ENCODE data around the gene GABARAP. TPM values are rescaled to one million over a fixed set of nuclear protein-coding genes. Genes with fewer than 3 reads are reported as not detected.

GABARAP gene
- total and polyA plus RNA-seq, 2 donors: 245 to 846 TPM

- Histone ChIP-seq H3K4me1 (ENCODE audit: control insufficient read depth in 2 of 2, insufficient read depth in 2 of 2, low read length in 2 of 2) (no peaks in the 10 kb centered on the region), H3K36me3 (ENCODE audit: control insufficient read depth in 2 of 2, insufficient read depth in 2 of 2, low read length in 1 of 2) (peaks cover 49 to 60% of the 10 kb centered on the region in 2 donors), H3K4me3 (ENCODE audit: low read length in 2 of 2) (no peak overlapping the region), H3K27ac (ENCODE audit: low read depth in 1 of 2, low read length in 1 of 2) (no peak overlapping the region), H3K9me3 (ENCODE audit: control insufficient read depth in 2 of 2, insufficient read depth in 1 of 2, low read length in 1 of 2) (no peaks in the 10 kb centered on the region), H3K27me3 (ENCODE audit: control insufficient read depth in 2 of 2, insufficient read depth in 1 of 2, low read length in 1 of 2) (no peaks in the 10 kb centered on the region)
- no peak for DNase-seq (ENCODE audit: low read depth in 6 of 9, low spot score in 9 of 9)
- 97% methylated on average over 12 of the region's 12 CpGs for WGBS
Measured at GRCh38 chr17:7195971-7196370, 46.3 kb downstream of the GABARAP start.

DNA sequence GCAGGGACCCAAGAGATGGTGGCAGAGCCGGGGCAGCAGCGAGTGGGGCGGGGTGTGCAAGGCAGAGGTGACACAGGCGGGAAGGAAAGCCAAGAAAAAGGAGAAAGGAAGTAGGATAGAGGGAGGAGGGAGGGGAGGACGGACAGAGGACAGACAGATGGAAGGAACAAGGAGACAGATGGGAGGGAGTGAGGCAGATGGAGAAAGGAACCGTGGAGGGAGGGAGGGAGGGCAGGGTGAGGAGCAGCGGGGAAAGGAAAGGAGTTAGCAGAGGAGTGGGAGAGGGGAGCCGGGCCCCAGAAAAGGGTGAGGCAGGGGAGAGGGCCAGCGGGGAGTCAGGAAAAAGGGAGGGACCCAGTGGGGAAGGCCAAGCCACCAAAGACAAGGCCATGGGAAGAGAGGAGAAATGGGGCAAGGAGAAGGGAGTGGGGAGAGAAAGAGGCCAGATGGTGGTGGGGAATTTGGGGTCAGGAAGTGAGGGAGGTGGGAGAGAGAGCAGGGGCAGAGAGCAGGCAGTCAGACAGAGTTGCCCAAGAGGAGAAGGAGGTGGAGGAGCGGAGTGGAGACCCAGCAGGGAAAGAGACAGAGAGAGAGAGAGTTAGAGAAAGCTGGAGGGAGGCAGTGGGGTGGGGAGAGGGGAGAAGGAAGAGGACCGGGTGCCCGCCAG is 49.8 kb downstream of the GABARAP start:
- H3K4me1 ChIP-seq (ENCODE audit: control insufficient read depth in 2 of 2, insufficient read depth in 2 of 2, low read length in 2 of 2): no peaks in the 10 kb centered on the region
- H3K9me3 ChIP-seq (ENCODE audit: control insufficient read depth in 2 of 2, insufficient read depth in 1 of 2, low read length in 1 of 2): no peaks in the 10 kb centered on the region
- 95% methylated on average over 12 of the region's 12 CpGs for WGBS
- no peak overlapping the region for H3K4me3 ChIP-seq (ENCODE audit: low read length in 2 of 2)
- no peak for DNase-seq (ENCODE audit: low read depth in 6 of 9, low spot score in 9 of 9)
- H3K36me3 ChIP-seq (ENCODE audit: control insufficient read depth in 2 of 2, insufficient read depth in 2 of 2, low read length in 1 of 2): peaks cover 58 to 65% of the 10 kb centered on the region in 2 donors
- H3K27ac ChIP-seq (ENCODE audit: low read depth in 1 of 2, low read length in 1 of 2): no peak overlapping the region
- H3K27me3 ChIP-seq (ENCODE audit: control insufficient read depth in 2 of 2, insufficient read depth in 1 of 2, low read length in 1 of 2): no peaks in the 10 kb centered on the region

- Histone ChIP-seq H3K9me3 (ENCODE audit: control insufficient read depth in 2 of 2, insufficient read depth in 1 of 2, low read length in 1 of 2) (no peaks in the 10 kb centered on the region), H3K27me3 (ENCODE audit: control insufficient read depth in 2 of 2, insufficient read depth in 1 of 2, low read length in 1 of 2) (no peaks in the 10 kb centered on the region), H3K4me3 (ENCODE audit: low read length in 2 of 2) (no peak overlapping the region), H3K27ac (ENCODE audit: low read depth in 1 of 2, low read length in 1 of 2) (no peak overlapping the region), H3K36me3 (ENCODE audit: control insufficient read depth in 2 of 2, insufficient read depth in 2 of 2, low read length in 1 of 2) (peaks cover 54 to 62% of the 10 kb centered on the region in 2 donors), H3K4me1 (ENCODE audit: control insufficient read depth in 2 of 2, insufficient read depth in 2 of 2, low read length in 2 of 2) (no peaks in the 10 kb centered on the region)
- WGBS: 95% methylated on average over 26 of the region's 26 CpGs
- DNase-seq (ENCODE audit: low read depth in 6 of 9, low spot score in 9 of 9): peak in 2 of 9 donors; percentile 19 to 20
Measured at GRCh38 chr17:7191571-7192270, 50.5 kb downstream of the GABARAP start.

DNA sequence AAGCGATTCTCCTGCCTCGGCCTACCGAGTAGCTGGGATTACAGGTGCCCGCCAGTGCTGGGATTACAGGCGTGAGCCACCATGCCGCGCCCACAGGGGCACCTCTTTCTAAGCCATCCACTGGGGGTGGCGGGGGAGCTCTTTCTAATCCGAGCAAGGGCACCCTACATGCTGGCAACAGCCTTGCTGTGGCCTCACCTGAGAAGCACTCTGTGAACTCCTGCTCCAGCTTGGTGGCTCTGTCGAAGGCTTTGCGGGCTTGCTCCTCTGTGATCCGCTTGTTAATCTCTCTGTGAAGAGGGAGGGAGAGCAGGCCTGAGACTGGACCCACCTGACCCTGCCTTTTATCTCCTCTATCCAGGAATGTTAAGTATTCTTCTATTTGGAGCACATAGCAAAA is 51.2 kb downstream of the GABARAP start:
- no peaks in the 10 kb centered on the region for H3K27me3 ChIP-seq (ENCODE audit: control insufficient read depth in 2 of 2, insufficient read depth in 1 of 2, low read length in 1 of 2)
- no peak for DNase-seq (ENCODE audit: low read depth in 6 of 9, low spot score in 9 of 9)
- no peaks in the 10 kb centered on the region for H3K4me1 ChIP-seq (ENCODE audit: control insufficient read depth in 2 of 2, insufficient read depth in 2 of 2, low read length in 2 of 2)
- WGBS: 98% methylated on average over 12 of the region's 12 CpGs
- H3K36me3 ChIP-seq (ENCODE audit: control insufficient read depth in 2 of 2, insufficient read depth in 2 of 2, low read length in 1 of 2): peaks cover 47 to 57% of the 10 kb centered on the region in 2 donors
- no peak overlapping the region for H3K27ac ChIP-seq (ENCODE audit: low read depth in 1 of 2, low read length in 1 of 2)
- no peaks in the 10 kb centered on the region for H3K9me3 ChIP-seq (ENCODE audit: control insufficient read depth in 2 of 2, insufficient read depth in 1 of 2, low read length in 1 of 2)
- H3K4me3 ChIP-seq (ENCODE audit: low read length in 2 of 2): no peak overlapping the region

- DNase-seq (ENCODE audit: low read depth in 6 of 9, low spot score in 9 of 9): no peak
- Histone ChIP-seq H3K9me3 (ENCODE audit: control insufficient read depth in 2 of 2, insufficient read depth in 1 of 2, low read length in 1 of 2) (no peaks in the 10 kb centered on the region), H3K4me1 (ENCODE audit: control insufficient read depth in 2 of 2, insufficient read depth in 2 of 2, low read length in 2 of 2) (no peaks in the 10 kb centered on the region), H3K36me3 (ENCODE audit: control insufficient read depth in 2 of 2, insufficient read depth in 2 of 2, low read length in 1 of 2) (peaks cover 40 to 50% of the 10 kb centered on the region in 2 donors), H3K27me3 (ENCODE audit: control insufficient read depth in 2 of 2, insufficient read depth in 1 of 2, low read length in 1 of 2) (no peaks in the 10 kb centered on the region), H3K27ac (ENCODE audit: low read depth in 1 of 2, low read length in 1 of 2) (no peak overlapping the region), H3K4me3 (ENCODE audit: low read length in 2 of 2) (no peak overlapping the region)
- 95% methylated on average over 14 of the region's 14 CpGs for WGBS
Measured at GRCh38 chr17:7190276-7190917, 51.9 kb downstream of the GABARAP start.

Other genes with a start within 250 kb of the GABARAP start
Only the 30 nearest of the 36 such genes appear.
- gene SLC16A13, start 206.4 kb downstream of the GABARAP start, total RNA-seq: 0.42 TPM
- gene SLC16A13, start 206.4 kb downstream of the GABARAP start, polyA plus RNA-seq: 2.5 TPM
- gene SLC16A11, start 198.4 kb downstream of the GABARAP start, total RNA-seq: 0.52 TPM
- 7.4 TPM for gene SLC16A11, start 198.4 kb downstream of the GABARAP start, polyA plus RNA-seq
- 8.6 TPM for gene CLEC10A, start 162.2 kb downstream of the GABARAP start, total RNA-seq
- 11.2 TPM for gene CLEC10A, start 162.2 kb downstream of the GABARAP start, polyA plus RNA-seq
- 0.85 TPM for gene ASGR2, start 127.6 kb downstream of the GABARAP start, total RNA-seq
- 4.7 TPM for gene ASGR2, start 127.6 kb downstream of the GABARAP start, polyA plus RNA-seq
- 0.90 TPM for gene ASGR1, start 63.1 kb downstream of the GABARAP start, total RNA-seq
- gene ASGR1, start 63.1 kb downstream of the GABARAP start, polyA plus RNA-seq: 3.3 TPM
- 8.5 TPM for gene DLG4, start 22.6 kb downstream of the GABARAP start, total RNA-seq
- gene DLG4, start 22.6 kb downstream of the GABARAP start, polyA plus RNA-seq: 15.1 TPM
- 221 TPM for gene ACADVL, start 22.5 kb downstream of the GABARAP start, total RNA-seq
- 990 TPM for gene ACADVL, start 22.5 kb downstream of the GABARAP start, polyA plus RNA-seq
- gene DVL2, start 7.9 kb downstream of the GABARAP start, total RNA-seq: 21.8 TPM
- 26.6 TPM for gene DVL2, start 7.9 kb downstream of the GABARAP start, polyA plus RNA-seq
- gene PHF23, start 3.0 kb downstream of the GABARAP start, total RNA-seq: 51.6 TPM
- 47.5 TPM for gene PHF23, start 3.0 kb downstream of the GABARAP start, polyA plus RNA-seq
- 19.5 TPM for gene CTDNEP1, start 9.3 kb upstream of the GABARAP start, total RNA-seq
- 79.7 TPM for gene CTDNEP1, start 9.3 kb upstream of the GABARAP start, polyA plus RNA-seq
- 50.7 TPM for gene ELP5, start 9.8 kb upstream of the GABARAP start, total RNA-seq
- 35.9 TPM for gene ELP5, start 9.8 kb upstream of the GABARAP start, polyA plus RNA-seq
- 6.3 TPM for gene CLDN7, start 20.0 kb upstream of the GABARAP start, total RNA-seq
- gene CLDN7, start 20.0 kb upstream of the GABARAP start, polyA plus RNA-seq: 34.9 TPM
- 0.19 TPM for gene SLC2A4, start 39.3 kb upstream of the GABARAP start, total RNA-seq
- gene SLC2A4, start 39.3 kb upstream of the GABARAP start, polyA plus RNA-seq: 1.2 TPM
- gene YBX2, start 52.2 kb upstream of the GABARAP start, total RNA-seq: 0.66 TPM
- gene YBX2, start 52.2 kb upstream of the GABARAP start, polyA plus RNA-seq: 0.48 TPM
- gene EIF5A, start 65.2 kb upstream of the GABARAP start, total RNA-seq: 305 TPM
- gene EIF5A, start 65.2 kb upstream of the GABARAP start, polyA plus RNA-seq: 324 TPM
- 49.2 TPM for gene GPS2, start 72.9 kb upstream of the GABARAP start, total RNA-seq
- 71.3 TPM for gene GPS2, start 72.9 kb upstream of the GABARAP start, polyA plus RNA-seq
- 12.3 TPM for gene NEURL4, start 86.9 kb upstream of the GABARAP start, total RNA-seq
- gene NEURL4, start 86.9 kb upstream of the GABARAP start, polyA plus RNA-seq: 39.6 TPM
- gene ACAP1, start 94.1 kb upstream of the GABARAP start, total RNA-seq: 167 TPM
- gene ACAP1, start 94.1 kb upstream of the GABARAP start, polyA plus RNA-seq: 364 TPM
- gene KCTD11, start 109.7 kb upstream of the GABARAP start, total RNA-seq: 3.0 TPM
- 9.9 TPM for gene KCTD11, start 109.7 kb upstream of the GABARAP start, polyA plus RNA-seq
- gene TMEM95, start 112.7 kb upstream of the GABARAP start, total RNA-seq: not detected
- gene TMEM95, start 112.7 kb upstream of the GABARAP start, polyA plus RNA-seq: 0.05 TPM
- gene TNK1, start 138.6 kb upstream of the GABARAP start, total RNA-seq: 1.8 TPM
- 7.2 TPM for gene TNK1, start 138.6 kb upstream of the GABARAP start, polyA plus RNA-seq
- gene PLSCR3, start 152.1 kb upstream of the GABARAP start, total RNA-seq: 9.3 TPM
- 32.7 TPM for gene PLSCR3, start 152.1 kb upstream of the GABARAP start, polyA plus RNA-seq
- gene TMEM256, start 161.6 kb upstream of the GABARAP start, total RNA-seq: 109 TPM
- 152 TPM for gene TMEM256, start 161.6 kb upstream of the GABARAP start, polyA plus RNA-seq
- gene NLGN2, start 165.4 kb upstream of the GABARAP start, total RNA-seq: 0.38 TPM
- gene NLGN2, start 165.4 kb upstream of the GABARAP start, polyA plus RNA-seq: 5.6 TPM
- gene SPEM1, start 177.9 kb upstream of the GABARAP start, total RNA-seq: not detected
- not detected for gene SPEM1, start 177.9 kb upstream of the GABARAP start, polyA plus RNA-seq
- not detected for gene SPEM2, start 183.2 kb upstream of the GABARAP start, total RNA-seq
- gene SPEM2, start 183.2 kb upstream of the GABARAP start, polyA plus RNA-seq: 0.02 TPM
- not detected for gene SPEM3, start 186.4 kb upstream of the GABARAP start, total RNA-seq
- gene SPEM3, start 186.4 kb upstream of the GABARAP start, polyA plus RNA-seq: not detected
- 6.8 TPM for gene TMEM102, start 193.0 kb upstream of the GABARAP start, total RNA-seq
- 5.1 TPM for gene TMEM102, start 193.0 kb upstream of the GABARAP start, polyA plus RNA-seq
- 5.8 TPM for gene FGF11, start 197.1 kb upstream of the GABARAP start, total RNA-seq
- 5.5 TPM for gene FGF11, start 197.1 kb upstream of the GABARAP start, polyA plus RNA-seq
- gene CHRNB1, start 202.6 kb upstream of the GABARAP start, total RNA-seq: 12.9 TPM
- gene CHRNB1, start 202.6 kb upstream of the GABARAP start, polyA plus RNA-seq: 18.5 TPM